Parathyroid adenoma (tissue), 2 donors: Measurements from ENCODE around the gene NGB.

Experiments used
- H2AFZ ChIP-seq: fragments of 300-600 bp; sonication (generic); one replicate; pipeline ENCODE4 v1.7.0; 2017; ENCODE audit warnings: antibody characterized with exemption, mild to moderate bottlenecking
- H3K27ac ChIP-seq: fragments of 300-600 bp; sonication (generic); one replicate; pipeline ENCODE4 v1.7.0; 2017
- H3K27me3 ChIP-seq: fragments of 300-600 bp; sonication (generic); one replicate; pipeline ENCODE4 v1.7.0; 2017; ENCODE audit warnings: low read length; ENCODE audit not compliant: control insufficient read depth, insufficient read depth
- H3K36me3 ChIP-seq: fragments of 300-600 bp; sonication (generic); one replicate; pipeline ENCODE4 v1.7.0; 2017; ENCODE audit warnings: low read length; ENCODE audit not compliant: control insufficient read depth, insufficient read depth
- H3K4me1 ChIP-seq: fragments of 300-600 bp; sonication (generic); one replicate; pipeline ENCODE4 v1.7.0; 2017; ENCODE audit warnings: control low read depth
- H3K4me2 ChIP-seq: fragments of 300-600 bp; sonication (generic); one replicate; pipeline ENCODE4 v1.7.0; 2017; ENCODE audit warnings: low read length
- H3K4me3 ChIP-seq: fragments of 300-600 bp; sonication (generic); one replicate; pipeline ENCODE4 v1.7.0; 2017; ENCODE audit warnings: low read depth, low read length
- H3K79me2 ChIP-seq: fragments of 300-600 bp; sonication (generic); one replicate; pipeline ENCODE4 v1.7.0; 2017; ENCODE audit warnings: control low read depth
- H3K9ac ChIP-seq: fragments of 300-600 bp; sonication (generic); one replicate; pipeline ENCODE4 v1.7.0; 2017; ENCODE audit warnings: mild to moderate bottlenecking
- H3K9me3 ChIP-seq: fragments of 300-600 bp; sonication (generic); one replicate; pipeline ENCODE4 v1.7.0; 2017; ENCODE audit warnings: low read length; ENCODE audit not compliant: control insufficient read depth
- CTCF ChIP-seq: fragments of 300-600 bp; sonication (generic); IDR thresholded peaks from one replicate; pipeline ENCODE4 v1.7.0; 2017; ENCODE audit warnings: antibody characterized with exemption, mild to moderate bottlenecking
- donor health status: primary hyperparathyroidism.

The NGB gene

GRCh38 chr14:77253333-77254190 is 17.4 kb downstream of the NGB start:
- no peak overlapping the region for H3K4me2 ChIP-seq
- H3K9ac ChIP-seq: no peak overlapping the region
- no peaks in the 10 kb centered on the region for H3K27me3 ChIP-seq
- H3K4me1 ChIP-seq: no peaks in the 10 kb centered on the region
- H2AFZ ChIP-seq: no peak overlapping the region
- no peak overlapping the region for H3K4me3 ChIP-seq
- H3K27ac ChIP-seq: no peak overlapping the region
- H3K79me2 ChIP-seq: no peaks in the 10 kb centered on the region
- TF ChIP-seq CTCF: no peak
- no peaks in the 10 kb centered on the region for H3K9me3 ChIP-seq
- no peaks in the 10 kb centered on the region for H3K36me3 ChIP-seq

- TF ChIP-seq CTCF: no peak
- Histone ChIP-seq H3K79me2 (no peaks in the 10 kb centered on the region), H3K27ac (no peak overlapping the region), H3K36me3 (no peaks in the 10 kb centered on the region), H3K4me2 (no peak overlapping the region), H3K9me3 (no peaks in the 10 kb centered on the region), H3K4me1 (no peaks in the 10 kb centered on the region), H3K4me3 (no peak overlapping the region), H3K27me3 (no peaks in the 10 kb centered on the region), H3K9ac (no peak overlapping the region), H2AFZ (no peak overlapping the region)
Observed at GRCh38 chr14:77251870-77252269, 19.1 kb downstream of the NGB start.

GRCh38 chr14:77250927-77251326 is 20.1 kb downstream of the NGB start:
- no peaks in the 10 kb centered on the region for H3K9me3 ChIP-seq
- no peak overlapping the region for H3K4me3 ChIP-seq
- H3K4me2 ChIP-seq: no peak overlapping the region
- H3K27me3 ChIP-seq: no peaks in the 10 kb centered on the region
- no peak for TF ChIP-seq CTCF
- no peaks in the 10 kb centered on the region for H3K79me2 ChIP-seq
- H3K9ac ChIP-seq: no peak overlapping the region
- no peaks in the 10 kb centered on the region for H3K4me1 ChIP-seq
- no peak overlapping the region for H2AFZ ChIP-seq
- no peaks in the 10 kb centered on the region for H3K36me3 ChIP-seq
- no peak overlapping the region for H3K27ac ChIP-seq

- Histone ChIP-seq H3K9ac (no peak overlapping the region), H3K27me3 (no peaks in the 10 kb centered on the region), H3K36me3 (no peaks in the 10 kb centered on the region), H3K27ac (no peak overlapping the region), H2AFZ (no peak overlapping the region), H3K4me2 (no peak overlapping the region), H3K4me1 (no peaks in the 10 kb centered on the region), H3K79me2 (no peaks in the 10 kb centered on the region), H3K4me3 (no peak overlapping the region), H3K9me3 (no peaks in the 10 kb centered on the region)
- TF ChIP-seq CTCF: no peak
Observed at GRCh38 chr14:77249286-77249685, 21.7 kb downstream of the NGB start.

GRCh38 chr14:77248666-77249065 is 22.3 kb downstream of the NGB start:
- no peak for TF ChIP-seq CTCF
- Histone ChIP-seq H2AFZ (no peak overlapping the region), H3K27me3 (no peaks in the 10 kb centered on the region), H3K79me2 (no peaks in the 10 kb centered on the region), H3K4me1 (no peaks in the 10 kb centered on the region), H3K9ac (no peak overlapping the region), H3K4me2 (no peak overlapping the region), H3K27ac (no peak overlapping the region), H3K9me3 (no peaks in the 10 kb centered on the region), H3K36me3 (no peaks in the 10 kb centered on the region), H3K4me3 (no peak overlapping the region)
